ENCODE results near the gene TEAD1. TPM values are rescaled to one million over a fixed set of nuclear protein-coding genes. Genes with fewer than 3 reads are reported as not detected.

TEAD1 gene
- total and polyA plus RNA-seq, 9 of the 15 experiments (the other 6 are each of a cell fraction or from before 2014, with no cell fraction given), result 1.7 to 17.7 (median 10.8) TPM

GRCh38 chr11:12792590-12792989 is 118.4 kb downstream of the TEAD1 start:
- POLR2A ChIA-PET, result interaction anchor here (0.7 to 1.6 kb wide), 3 partner anchors 10 to 17 kb away, joined by 3 read pairs; no protein-coding TSS in a partner anchor
- peaks cover 5 to 14% of the 10 kb centered on the region in 2 experiments; a peak in 4 of 5 replicates for H3K4me1 ChIP-seq (replicated peaks in 1 of 2; ENCODE audit: control insufficient read depth in 2 of 2, insufficient read depth in 2 of 2, low read length in 2 of 2)
- TF ChIP-seq PHF20 (IDR thresholded peaks at IDR 0.05; ENCODE audit: partially characterized antibody) (no peak), ATF3 (IDR thresholded peaks at IDR 0.05) (peak; percentile 35), ATF3 (CRISPR knock-in tag; conservative IDR thresholded peaks at IDR 0.05) (no peak), ZNF121 (CRISPR knock-in tag; conservative IDR thresholded peaks at IDR 0.05) (peak; percentile 97), ETV6 (IDR thresholded peaks at IDR 0.05; ENCODE audit: borderline replicate concordance in 1 of 2, low read depth in 2 of 2, low read length in 1 of 2) (no peak), ETV6 (CRISPR knock-in tag; IDR thresholded peaks at IDR 0.05; ENCODE audit: borderline replicate concordance) (no peak), ADNP (tag; IDR thresholded peaks at IDR 0.05) (0 out of 2 replicates have a peak, but pooled peaks have one; percentile 21), RBM25 (IDR thresholded peaks at IDR 0.05; ENCODE audit: low read depth, low read length, severe bottlenecking) (peak; percentile 37), SRSF3 (IDR thresholded peaks at IDR 0.05; ENCODE audit: insufficient read depth, low read length) (no peak), SRSF1 (IDR thresholded peaks at IDR 0.05; ENCODE audit: low read depth, low read length) (no peak), ZNF584 (CRISPR knock-in tag; IDR thresholded peaks at IDR 0.05; ENCODE audit: low read depth) (no peak), BRD4 (IDR thresholded peaks at IDR 0.05) (no peak)
- no peaks in the 10 kb centered on the region for H3K27me3 ChIP-seq (ENCODE audit: control insufficient read depth in 2 of 2, insufficient read depth in 2 of 2, low read length in 2 of 2)
- H3K79me2 ChIP-seq (ENCODE audit: control insufficient read depth, insufficient read depth, low read length), result no peaks in the 10 kb centered on the region
- H3K27ac ChIP-seq (ENCODE audit: extremely low read depth, low read depth, low read length), result no peak overlapping the region
- no peaks in the 10 kb centered on the region for H3K9me1 ChIP-seq (ENCODE audit: control insufficient read depth, insufficient read depth, low read length)
- 71% methylated on average over 2 of the region's 2 CpGs for WGBS (ENCODE audit: insufficient coverage, low coverage, missing lambda C conversion rate)
- in situ Hi-C loops (cut with MboI), result no loop called here
- CTCF ChIA-PET (ENCODE audit: low intra/inter-chr PET ratio), result no interaction called here
- DNase-seq (ENCODE audit: extremely low read depth in 1 of 4, low spot score in 3 of 4) (no peak), ATAC-seq (0 out of 3 replicates have a peak, but pooled peaks have one; percentile 25), FAIRE-seq (peak; percentile 11)
- no peak overlapping the region for H3K4me3 ChIP-seq
- H3K36me3 ChIP-seq (ENCODE audit: control insufficient read depth, insufficient read depth, low read length), result no peaks in the 10 kb centered on the region
- H3K9ac ChIP-seq (ENCODE audit: insufficient read depth in 1 of 2, low read depth in 2 of 2, low read length in 2 of 2), result no peak overlapping the region
- intact Hi-C loops (cut with micrococcal nuclease), result no loop called here
- no peaks in the 10 kb centered on the region for H3K9me3 ChIP-seq (replicated peaks; ENCODE audit: control insufficient read depth, insufficient read depth, low read depth, low read length)
- H3K4me2 ChIP-seq (ENCODE audit: insufficient read depth, low read length), result no peak overlapping the region
- no peak overlapping the region for H2AFZ ChIP-seq (ENCODE audit: low read depth, low read length)
- H4K20me1 ChIP-seq (replicated peaks; ENCODE audit: control insufficient read depth, insufficient read depth, low read length), result no peaks in the 10 kb centered on the region
- BruUV-seq (replicated peaks), result no TSS peak
